KMS-11 (cell line): Measurements from ENCODE around the gene CEBPA.
"Not testable (repeated sequence)": the region's sequence is repeated elsewhere in the genome, so short reads cannot be mapped to it uniquely, and the experiment has no call there.

ENCODE experiments used
- H2AFZ ChIP-seq: fragments of 200-600 bp; sonication (generic); 2 replicates; pipeline ENCODE4 v1.6.1; 2016; ENCODE audit warnings: antibody characterized with exemption, mixed run types, low read depth
- H3K27ac ChIP-seq: fragments of 200-600 bp; sonication (generic); 2 replicates; pipeline ENCODE4 v1.6.1; 2016; ENCODE audit warnings: mild to moderate bottlenecking, mixed run types
- H3K27me3 ChIP-seq: fragments of 200-600 bp; sonication (generic); 2 replicates; pipeline ENCODE4 v1.6.1; 2017; ENCODE audit warnings: mild to moderate bottlenecking, low read depth, mixed run types, moderate library complexity; ENCODE audit not compliant: insufficient read depth
- H3K36me3 ChIP-seq: fragments of 200-600 bp; sonication (generic); 2 replicates; pipeline ENCODE4 v1.6.1; 2017; ENCODE audit warnings: mild to moderate bottlenecking, mixed run types; ENCODE audit not compliant: insufficient read depth
- H3K4me1 ChIP-seq: fragments of 200-600 bp; sonication (generic); 2 replicates; pipeline ENCODE4 v1.6.1; 2016; ENCODE audit warnings: mild to moderate bottlenecking, low read depth, mixed run types; ENCODE audit not compliant: poor library complexity, severe bottlenecking
- H3K4me2 ChIP-seq: fragments of 200-600 bp; sonication (generic); 2 replicates; pipeline ENCODE4 v1.7.0; 2016; ENCODE audit warnings: mild to moderate bottlenecking, mixed run types
- H3K4me3 ChIP-seq: fragments of 200-600 bp; sonication (generic); IDR thresholded peaks from 2 replicates; pipeline ENCODE4 v1.6.1; 2017; ENCODE audit warnings: low read depth, low read length, mixed read lengths; ENCODE audit not compliant: insufficient read depth
- H3K79me2 ChIP-seq: fragments of 200-600 bp; sonication (generic); 2 replicates; pipeline ENCODE4 v1.6.1; 2016; ENCODE audit warnings: low read depth, mixed run types; ENCODE audit not compliant: insufficient read depth
- H3K9ac ChIP-seq: fragments of 200-600 bp; sonication (generic); 2 replicates; pipeline ENCODE4 v1.6.1; 2016; ENCODE audit warnings: mild to moderate bottlenecking, mixed run types
- H4K20me1 ChIP-seq: fragments of 200-600 bp; sonication (generic); 2 replicates; pipeline ENCODE4 v1.6.1; 2016; ENCODE audit warnings: mild to moderate bottlenecking, mixed run types; ENCODE audit not compliant: insufficient read depth
- TF ChIP-seq, protein P1 (sequence below): fragments of 200-600 bp; sonication (generic); conservative IDR thresholded peaks from 2 replicates; pipeline ENCODE4 v1.6.1; 2017; ENCODE audit warnings: low read depth, mild to moderate bottlenecking, antibody characterized with exemption, low read length, moderate library complexity, mixed read lengths

The CEBPA gene

DNA sequence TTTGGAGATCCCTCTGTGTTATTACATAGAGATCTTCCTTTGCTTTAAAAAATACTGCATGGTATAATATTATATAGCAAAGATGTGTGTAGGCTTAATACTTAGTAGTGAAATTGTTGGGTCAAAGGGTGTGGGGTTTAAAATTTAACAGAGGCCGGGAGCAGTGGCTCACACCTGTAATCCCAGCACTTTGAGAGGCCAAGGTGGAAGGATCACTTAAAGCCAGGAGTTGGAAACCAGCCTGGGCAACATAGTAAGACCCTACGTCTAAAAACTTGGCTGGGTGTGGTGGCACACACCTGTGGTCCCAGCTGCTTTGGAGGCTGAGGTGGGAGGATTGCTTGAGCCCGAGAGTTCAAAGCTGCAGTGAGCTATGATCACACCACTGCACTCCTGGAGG is 22.3 kb upstream of the CEBPA start:
- TF ChIP-seq, protein P1, sequence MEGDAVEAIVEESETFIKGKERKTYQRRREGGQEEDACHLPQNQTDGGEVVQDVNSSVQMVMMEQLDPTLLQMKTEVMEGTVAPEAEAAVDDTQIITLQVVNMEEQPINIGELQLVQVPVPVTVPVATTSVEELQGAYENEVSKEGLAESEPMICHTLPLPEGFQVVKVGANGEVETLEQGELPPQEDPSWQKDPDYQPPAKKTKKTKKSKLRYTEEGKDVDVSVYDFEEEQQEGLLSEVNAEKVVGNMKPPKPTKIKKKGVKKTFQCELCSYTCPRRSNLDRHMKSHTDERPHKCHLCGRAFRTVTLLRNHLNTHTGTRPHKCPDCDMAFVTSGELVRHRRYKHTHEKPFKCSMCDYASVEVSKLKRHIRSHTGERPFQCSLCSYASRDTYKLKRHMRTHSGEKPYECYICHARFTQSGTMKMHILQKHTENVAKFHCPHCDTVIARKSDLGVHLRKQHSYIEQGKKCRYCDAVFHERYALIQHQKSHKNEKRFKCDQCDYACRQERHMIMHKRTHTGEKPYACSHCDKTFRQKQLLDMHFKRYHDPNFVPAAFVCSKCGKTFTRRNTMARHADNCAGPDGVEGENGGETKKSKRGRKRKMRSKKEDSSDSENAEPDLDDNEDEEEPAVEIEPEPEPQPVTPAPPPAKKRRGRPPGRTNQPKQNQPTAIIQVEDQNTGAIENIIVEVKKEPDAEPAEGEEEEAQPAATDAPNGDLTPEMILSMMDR, result no peak
- Histone ChIP-seq H3K36me3 (no peaks in the 10 kb centered on the region), H3K27ac (no peak overlapping the region), H3K79me2 (no peaks in the 10 kb centered on the region), H3K9ac (no peak overlapping the region), H2AFZ (no peak overlapping the region), H4K20me1 (no peaks in the 10 kb centered on the region), H3K4me1 (no peaks in the 10 kb centered on the region), H3K4me3 (no peak overlapping the region), H3K27me3 (no peaks in the 10 kb centered on the region), H3K4me2 (no peak overlapping the region)

GRCh38 chr19:33323093-33323820 is 20.9 kb upstream of the CEBPA start:
- Histone ChIP-seq H2AFZ (no peak overlapping the region), H3K36me3 (no peaks in the 10 kb centered on the region), H4K20me1 (no peaks in the 10 kb centered on the region), H3K27me3 (no peaks in the 10 kb centered on the region), H3K79me2 (no peaks in the 10 kb centered on the region), H3K4me3 (no peak overlapping the region), H3K27ac (no peak overlapping the region), H3K9ac (no peak overlapping the region), H3K4me2 (no peak overlapping the region), H3K4me1 (no peaks in the 10 kb centered on the region)
- TF ChIP-seq, protein P1, result no peak

DNA sequence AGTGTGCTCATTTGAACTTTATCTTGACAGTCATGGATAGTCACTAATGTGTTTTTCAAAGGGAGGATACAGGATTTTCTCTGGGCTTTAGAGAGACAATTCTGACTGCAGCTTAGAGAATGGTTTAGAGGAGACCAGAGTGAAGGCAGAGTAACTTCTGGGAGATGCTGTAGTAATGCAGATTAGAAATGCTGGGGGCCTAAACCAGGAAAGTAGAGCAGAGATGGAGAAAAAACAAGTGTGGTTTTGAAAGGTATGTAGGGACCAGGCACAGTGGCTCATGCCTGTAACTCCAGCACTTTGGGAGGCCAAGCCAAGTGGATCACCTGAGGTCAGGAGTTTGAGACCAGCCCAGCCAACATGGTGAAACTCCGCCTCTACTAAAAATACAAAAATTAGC is 18.3 kb upstream of the CEBPA start:
- Histone ChIP-seq H3K79me2 (no peaks in the 10 kb centered on the region), H3K4me3 (no peak overlapping the region), H2AFZ (no peak overlapping the region), H3K4me2 (no peak overlapping the region), H4K20me1 (no peaks in the 10 kb centered on the region), H3K9ac (no peak overlapping the region), H3K36me3 (no peaks in the 10 kb centered on the region), H3K4me1 (no peaks in the 10 kb centered on the region), H3K27ac (no peak overlapping the region), H3K27me3 (no peaks in the 10 kb centered on the region)
- TF ChIP-seq, protein P1, result no peak

- H3K27ac ChIP-seq, H3K36me3 ChIP-seq, H3K4me3 ChIP-seq, H3K4me2 ChIP-seq, H2AFZ ChIP-seq, H3K9ac ChIP-seq, H3K79me2 ChIP-seq, H3K4me1 ChIP-seq, H3K27me3 ChIP-seq, H4K20me1 ChIP-seq: not testable (repeated sequence)
These were observed 15.7 kb upstream of the CEBPA start for GRCh38 chr19:33317991-33318390.

DNA sequence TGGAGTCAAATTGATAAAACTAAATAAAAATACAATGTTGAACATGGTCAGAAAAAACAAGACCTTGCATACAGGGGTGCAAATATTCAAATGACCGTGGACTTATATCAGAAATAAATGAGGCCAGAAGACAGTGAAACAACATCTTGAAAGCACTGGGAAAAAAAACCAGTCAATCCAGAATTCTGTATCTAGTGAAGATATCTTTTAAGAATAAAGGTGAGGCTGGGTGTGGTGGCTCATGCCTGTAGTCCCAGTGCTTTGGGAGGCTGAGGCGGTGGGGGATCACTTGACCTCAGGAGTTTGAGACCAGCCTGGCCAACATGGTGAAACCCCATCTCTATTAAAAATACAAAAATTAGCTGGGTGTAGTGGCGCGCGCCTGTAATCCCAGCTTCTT is 15.2 kb upstream of the CEBPA start:
- Histone ChIP-seq H3K79me2 (no peaks in the 10 kb centered on the region), H2AFZ (no peak overlapping the region), H3K4me3 (no peak overlapping the region), H3K4me2 (no peak overlapping the region), H3K27me3 (no peaks in the 10 kb centered on the region), H3K9ac (no peak overlapping the region), H3K27ac (no peak overlapping the region), H3K36me3 (no peaks in the 10 kb centered on the region), H3K4me1 (no peaks in the 10 kb centered on the region), H4K20me1 (no peaks in the 10 kb centered on the region)
- TF ChIP-seq, protein P1, result no peak
